ENCODE measurements around the gene SEMA3G.

DNA sequence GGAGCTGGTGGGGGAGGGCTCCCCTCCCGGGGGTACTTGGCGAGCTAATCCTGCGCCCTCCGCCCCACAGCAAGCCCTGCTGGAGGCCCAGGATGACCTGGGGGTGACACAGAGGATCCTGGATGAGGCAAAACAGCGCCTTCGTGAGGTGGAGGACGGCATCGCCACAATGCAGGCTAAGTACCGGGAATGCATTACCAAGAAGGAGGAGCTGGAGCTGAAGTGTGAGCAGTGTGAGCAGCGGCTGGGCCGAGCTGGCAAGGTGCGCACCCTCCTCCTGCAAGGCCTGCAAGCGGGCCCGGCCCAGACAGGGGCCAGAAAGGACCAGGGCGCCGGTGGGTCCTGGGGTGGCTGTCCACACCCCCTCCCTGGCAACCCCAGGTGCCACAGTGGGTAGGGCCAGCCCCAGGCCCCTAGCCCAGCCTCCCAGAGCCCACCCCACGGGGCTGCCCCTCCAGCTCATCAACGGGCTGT lies 56.5 kb downstream of the SEMA3G start:
- TF ChIP-seq ZNF114 (CRISPR knock-in tag; IDR thresholded peaks at IDR 0.05) (no peak), EZH2 (IDR thresholded peaks at IDR 0.05; ENCODE audit: low read depth, unreplicated experiment) (no peak), REST (IDR thresholded peaks at IDR 0.05; ENCODE audit: unreplicated experiment) (no peak), JUNB (IDR thresholded peaks at IDR 0.05; ENCODE audit: unreplicated experiment) (no peak), POLR2AphosphoS5 (IDR thresholded peaks at IDR 0.05; ENCODE audit: low read depth) (no peak), CREB1 (CRISPR knock-in tag; IDR thresholded peaks at IDR 0.05; ENCODE audit: low read depth) (no peak)
- TF ChIP-seq, protein P1, sequence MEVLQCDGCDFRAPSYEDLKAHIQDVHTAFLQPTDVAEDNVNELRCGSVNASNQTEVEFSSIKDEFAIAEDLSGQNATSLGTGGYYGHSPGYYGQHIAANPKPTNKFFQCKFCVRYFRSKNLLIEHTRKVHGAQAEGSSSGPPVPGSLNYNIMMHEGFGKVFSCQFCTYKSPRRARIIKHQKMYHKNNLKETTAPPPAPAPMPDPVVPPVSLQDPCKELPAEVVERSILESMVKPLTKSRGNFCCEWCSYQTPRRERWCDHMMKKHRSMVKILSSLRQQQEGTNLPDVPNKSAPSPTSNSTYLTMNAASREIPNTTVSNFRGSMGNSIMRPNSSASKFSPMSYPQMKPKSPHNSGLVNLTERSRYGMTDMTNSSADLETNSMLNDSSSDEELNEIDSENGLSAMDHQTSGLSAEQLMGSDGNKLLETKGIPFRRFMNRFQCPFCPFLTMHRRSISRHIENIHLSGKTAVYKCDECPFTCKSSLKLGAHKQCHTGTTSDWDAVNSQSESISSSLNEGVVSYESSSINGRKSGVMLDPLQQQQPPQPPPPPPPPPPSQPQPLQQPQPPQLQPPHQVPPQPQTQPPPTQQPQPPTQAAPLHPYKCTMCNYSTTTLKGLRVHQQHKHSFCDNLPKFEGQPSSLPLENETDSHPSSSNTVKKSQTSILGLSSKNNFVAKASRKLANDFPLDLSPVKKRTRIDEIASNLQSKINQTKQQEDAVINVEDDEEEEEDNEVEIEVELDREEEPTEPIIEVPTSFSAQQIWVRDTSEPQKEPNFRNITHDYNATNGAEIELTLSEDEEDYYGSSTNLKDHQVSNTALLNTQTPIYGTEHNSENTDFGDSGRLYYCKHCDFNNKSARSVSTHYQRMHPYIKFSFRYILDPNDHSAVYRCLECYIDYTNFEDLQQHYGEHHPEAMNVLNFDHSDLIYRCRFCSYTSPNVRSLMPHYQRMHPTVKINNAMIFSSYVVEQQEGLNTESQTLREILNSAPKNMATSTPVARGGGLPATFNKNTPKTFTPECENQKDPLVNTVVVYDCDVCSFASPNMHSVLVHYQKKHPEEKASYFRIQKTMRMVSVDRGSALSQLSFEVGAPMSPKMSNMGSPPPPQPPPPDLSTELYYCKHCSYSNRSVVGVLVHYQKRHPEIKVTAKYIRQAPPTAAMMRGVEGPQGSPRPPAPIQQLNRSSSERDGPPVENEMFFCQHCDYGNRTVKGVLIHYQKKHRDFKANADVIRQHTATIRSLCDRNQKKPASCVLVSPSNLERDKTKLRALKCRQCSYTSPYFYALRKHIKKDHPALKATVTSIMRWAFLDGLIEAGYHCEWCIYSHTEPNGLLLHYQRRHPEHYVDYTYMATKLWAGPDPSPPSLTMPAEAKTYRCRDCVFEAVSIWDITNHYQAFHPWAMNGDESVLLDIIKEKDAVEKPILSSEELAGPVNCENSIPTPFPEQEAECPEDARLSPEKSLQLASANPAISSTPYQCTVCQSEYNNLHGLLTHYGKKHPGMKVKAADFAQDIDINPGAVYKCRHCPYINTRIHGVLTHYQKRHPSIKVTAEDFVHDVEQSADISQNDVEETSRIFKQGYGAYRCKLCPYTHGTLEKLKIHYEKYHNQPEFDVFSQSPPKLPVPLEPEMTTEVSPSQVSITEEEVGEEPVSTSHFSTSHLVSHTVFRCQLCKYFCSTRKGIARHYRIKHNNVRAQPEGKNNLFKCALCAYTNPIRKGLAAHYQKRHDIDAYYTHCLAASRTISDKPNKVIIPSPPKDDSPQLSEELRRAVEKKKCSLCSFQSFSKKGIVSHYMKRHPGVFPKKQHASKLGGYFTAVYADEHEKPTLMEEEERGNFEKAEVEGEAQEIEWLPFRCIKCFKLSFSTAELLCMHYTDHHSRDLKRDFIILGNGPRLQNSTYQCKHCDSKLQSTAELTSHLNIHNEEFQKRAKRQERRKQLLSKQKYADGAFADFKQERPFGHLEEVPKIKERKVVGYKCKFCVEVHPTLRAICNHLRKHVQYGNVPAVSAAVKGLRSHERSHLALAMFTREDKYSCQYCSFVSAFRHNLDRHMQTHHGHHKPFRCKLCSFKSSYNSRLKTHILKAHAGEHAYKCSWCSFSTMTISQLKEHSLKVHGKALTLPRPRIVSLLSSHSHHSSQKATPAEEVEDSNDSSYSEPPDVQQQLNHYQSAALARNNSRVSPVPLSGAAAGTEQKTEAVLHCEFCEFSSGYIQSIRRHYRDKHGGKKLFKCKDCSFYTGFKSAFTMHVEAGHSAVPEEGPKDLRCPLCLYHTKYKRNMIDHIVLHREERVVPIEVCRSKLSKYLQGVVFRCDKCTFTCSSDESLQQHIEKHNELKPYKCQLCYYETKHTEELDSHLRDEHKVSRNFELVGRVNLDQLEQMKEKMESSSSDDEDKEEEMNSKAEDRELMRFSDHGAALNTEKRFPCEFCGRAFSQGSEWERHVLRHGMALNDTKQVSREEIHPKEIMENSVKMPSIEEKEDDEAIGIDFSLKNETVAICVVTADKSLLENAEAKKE (CRISPR knock-in tag; IDR thresholded peaks at IDR 0.05) = no peak
- TF ChIP-seq, protein P2, sequence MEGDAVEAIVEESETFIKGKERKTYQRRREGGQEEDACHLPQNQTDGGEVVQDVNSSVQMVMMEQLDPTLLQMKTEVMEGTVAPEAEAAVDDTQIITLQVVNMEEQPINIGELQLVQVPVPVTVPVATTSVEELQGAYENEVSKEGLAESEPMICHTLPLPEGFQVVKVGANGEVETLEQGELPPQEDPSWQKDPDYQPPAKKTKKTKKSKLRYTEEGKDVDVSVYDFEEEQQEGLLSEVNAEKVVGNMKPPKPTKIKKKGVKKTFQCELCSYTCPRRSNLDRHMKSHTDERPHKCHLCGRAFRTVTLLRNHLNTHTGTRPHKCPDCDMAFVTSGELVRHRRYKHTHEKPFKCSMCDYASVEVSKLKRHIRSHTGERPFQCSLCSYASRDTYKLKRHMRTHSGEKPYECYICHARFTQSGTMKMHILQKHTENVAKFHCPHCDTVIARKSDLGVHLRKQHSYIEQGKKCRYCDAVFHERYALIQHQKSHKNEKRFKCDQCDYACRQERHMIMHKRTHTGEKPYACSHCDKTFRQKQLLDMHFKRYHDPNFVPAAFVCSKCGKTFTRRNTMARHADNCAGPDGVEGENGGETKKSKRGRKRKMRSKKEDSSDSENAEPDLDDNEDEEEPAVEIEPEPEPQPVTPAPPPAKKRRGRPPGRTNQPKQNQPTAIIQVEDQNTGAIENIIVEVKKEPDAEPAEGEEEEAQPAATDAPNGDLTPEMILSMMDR (conservative IDR thresholded peaks at IDR 0.05; ENCODE audit: low read depth in 2 of 2) = peak; percentile 60 to 77

Measured in GM23338 (cell line).